Measurements from ENCODE around the gene MICAL3. TPM values are rescaled to one million over a fixed set of nuclear protein-coding genes. Genes with fewer than 3 reads are reported as not detected.
A peak's percentile ranks its signal among the peaks of the same experiment; 100 is the strongest.

The MICAL3 gene
- total and polyA plus RNA-seq, 4 donors = 4.4 to 30.7 (median 15.4) TPM

DNA sequence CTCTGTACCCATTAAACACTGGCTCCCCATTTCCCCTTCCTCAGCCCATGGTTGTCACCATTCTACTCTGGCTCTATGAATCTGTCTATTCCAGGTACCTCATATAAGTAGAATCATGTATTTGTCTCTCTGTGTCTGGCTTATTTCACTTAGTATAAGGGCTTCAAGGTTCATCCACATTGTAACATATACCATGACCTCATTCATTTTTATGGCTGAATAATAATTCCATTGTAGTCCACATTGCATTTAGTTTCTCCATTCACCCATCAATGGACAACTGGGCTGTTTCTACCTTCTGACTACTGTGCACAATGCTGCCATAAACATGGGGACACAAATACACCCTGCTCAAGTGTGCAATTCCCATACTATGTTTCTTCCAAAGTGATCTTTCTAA lies 97.3 kb downstream of the MICAL3 start:
- DNase-seq = no peak
- Histone ChIP-seq H3K4me1 (ENCODE audit: control insufficient read depth in 5 of 5, insufficient read depth in 5 of 5, low read length in 5 of 5) (peaks cover 19 to 47% (median 38%) of the 10 kb centered on the region in 5 donors), H3K4me3 (no peak overlapping the region), H3K27ac (ENCODE audit: low read depth in 1 of 2, low read length in 1 of 2) (no peak overlapping the region), H3K9me3 (ENCODE audit: control insufficient read depth in 4 of 4, insufficient read depth in 3 of 4, low read length in 3 of 4) (no peaks in the 10 kb centered on the region), H3K27me3 (ENCODE audit: control insufficient read depth in 3 of 3, insufficient read depth in 3 of 3, low read length in 2 of 3) (no peaks in the 10 kb centered on the region), H3K9ac (ENCODE audit: insufficient read depth in 1 of 2, low read length in 2 of 2) (no peak overlapping the region), H3K36me3 (ENCODE audit: control insufficient read depth in 4 of 4, insufficient read depth in 4 of 4, low read length in 4 of 4) (no peaks in the 10 kb centered on the region)
- TF ChIP-seq, protein P1, sequence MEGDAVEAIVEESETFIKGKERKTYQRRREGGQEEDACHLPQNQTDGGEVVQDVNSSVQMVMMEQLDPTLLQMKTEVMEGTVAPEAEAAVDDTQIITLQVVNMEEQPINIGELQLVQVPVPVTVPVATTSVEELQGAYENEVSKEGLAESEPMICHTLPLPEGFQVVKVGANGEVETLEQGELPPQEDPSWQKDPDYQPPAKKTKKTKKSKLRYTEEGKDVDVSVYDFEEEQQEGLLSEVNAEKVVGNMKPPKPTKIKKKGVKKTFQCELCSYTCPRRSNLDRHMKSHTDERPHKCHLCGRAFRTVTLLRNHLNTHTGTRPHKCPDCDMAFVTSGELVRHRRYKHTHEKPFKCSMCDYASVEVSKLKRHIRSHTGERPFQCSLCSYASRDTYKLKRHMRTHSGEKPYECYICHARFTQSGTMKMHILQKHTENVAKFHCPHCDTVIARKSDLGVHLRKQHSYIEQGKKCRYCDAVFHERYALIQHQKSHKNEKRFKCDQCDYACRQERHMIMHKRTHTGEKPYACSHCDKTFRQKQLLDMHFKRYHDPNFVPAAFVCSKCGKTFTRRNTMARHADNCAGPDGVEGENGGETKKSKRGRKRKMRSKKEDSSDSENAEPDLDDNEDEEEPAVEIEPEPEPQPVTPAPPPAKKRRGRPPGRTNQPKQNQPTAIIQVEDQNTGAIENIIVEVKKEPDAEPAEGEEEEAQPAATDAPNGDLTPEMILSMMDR (IDR thresholded peaks at IDR 0.05; ENCODE audit: control extremely low read depth, extremely low read depth) = no peak
- ATAC-seq (ENCODE audit: insufficient read depth, low FRiP score) = no peak

DNA sequence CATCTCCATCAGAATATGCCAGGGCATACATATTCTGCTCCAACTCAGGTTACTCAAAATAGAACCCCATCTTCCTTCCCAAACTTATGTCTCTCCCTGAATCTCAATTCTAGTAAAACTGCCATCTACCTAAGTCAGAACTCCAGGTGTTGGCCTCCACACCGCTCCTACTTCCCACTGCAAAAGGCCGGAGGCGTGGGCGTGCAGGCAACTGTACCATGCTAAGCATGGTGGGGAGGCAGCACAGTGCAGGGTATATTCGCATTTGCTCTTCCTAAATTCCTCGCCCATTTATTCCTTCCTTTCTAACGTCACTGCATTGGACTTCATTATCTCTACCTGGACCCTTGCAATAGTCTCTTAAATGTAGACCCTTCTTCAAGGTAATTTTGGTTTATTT lies 97.8 kb downstream of the MICAL3 start:
- 96 to 97% methylated on average over 7 of the region's 7 CpGs for WGBS, 2 donors
- no peaks in the 10 kb centered on the region for H3K27me3 ChIP-seq (ENCODE audit: control insufficient read depth in 3 of 3, insufficient read depth in 3 of 3, low read length in 2 of 3)
- H3K4me3 ChIP-seq = no peak overlapping the region
- H3K36me3 ChIP-seq (ENCODE audit: control insufficient read depth in 4 of 4, insufficient read depth in 4 of 4, low read length in 4 of 4) = no peaks in the 10 kb centered on the region
- DNase-seq = no peak
- peak overlapping the region in 1 of 2 donors; percentile 41 for H3K27ac ChIP-seq (ENCODE audit: low read depth in 1 of 2, low read length in 1 of 2)
- TF ChIP-seq, protein P1 (IDR thresholded peaks at IDR 0.05; ENCODE audit: control extremely low read depth, extremely low read depth) = no peak
- H3K4me1 ChIP-seq (ENCODE audit: control insufficient read depth in 5 of 5, insufficient read depth in 5 of 5, low read length in 5 of 5) = peaks cover 22 to 52% (median 41%) of the 10 kb centered on the region in 5 donors
- no peaks in the 10 kb centered on the region for H3K9me3 ChIP-seq (ENCODE audit: control insufficient read depth in 4 of 4, insufficient read depth in 3 of 4, low read length in 3 of 4)
- no peak for ATAC-seq (ENCODE audit: insufficient read depth, low FRiP score)
- H3K9ac ChIP-seq (ENCODE audit: insufficient read depth in 1 of 2, low read length in 2 of 2) = no peak overlapping the region

DNA sequence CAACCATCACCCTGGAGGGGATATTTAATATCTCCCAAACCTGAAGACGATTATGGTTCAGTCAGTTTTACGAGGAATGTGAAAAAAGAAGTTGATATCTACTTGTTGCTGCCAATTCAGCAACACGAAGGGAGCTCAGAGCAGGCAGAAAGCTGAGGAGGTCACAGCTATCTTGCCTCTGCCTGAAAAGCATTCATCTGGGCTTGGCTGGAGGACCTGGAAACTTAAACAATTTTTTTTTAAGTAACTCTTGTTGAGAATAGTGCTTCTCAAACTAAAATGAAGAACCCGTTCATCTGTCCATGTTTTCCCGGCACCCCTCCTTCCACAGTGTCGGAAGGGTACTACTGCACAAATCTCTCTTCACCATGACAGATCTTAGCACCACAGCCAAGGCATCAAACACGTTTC lies 98.9 kb downstream of the MICAL3 start:
- Histone ChIP-seq H3K4me3 (no peak overlapping the region), H3K9me3 (ENCODE audit: control insufficient read depth in 4 of 4, insufficient read depth in 3 of 4, low read length in 3 of 4) (no peaks in the 10 kb centered on the region), H3K27me3 (ENCODE audit: control insufficient read depth in 3 of 3, insufficient read depth in 3 of 3, low read length in 2 of 3) (no peaks in the 10 kb centered on the region), H3K4me1 (ENCODE audit: control insufficient read depth in 5 of 5, insufficient read depth in 5 of 5, low read length in 5 of 5) (peaks cover 13 to 63% (median 38%) of the 10 kb centered on the region in 5 donors), H3K27ac (ENCODE audit: low read depth in 1 of 2, low read length in 1 of 2) (peak overlapping the region in 1 of 2 donors; percentile 54), H3K36me3 (ENCODE audit: control insufficient read depth in 4 of 4, insufficient read depth in 4 of 4, low read length in 4 of 4) (no peaks in the 10 kb centered on the region), H3K9ac (ENCODE audit: insufficient read depth in 1 of 2, low read length in 2 of 2) (no peak overlapping the region)
- 72 to 84% methylated on average over 7 of the region's 7 CpGs for WGBS, 2 donors
- TF ChIP-seq, protein P1 (IDR thresholded peaks at IDR 0.05; ENCODE audit: control extremely low read depth, extremely low read depth) = no peak
- ATAC-seq (ENCODE audit: insufficient read depth, low FRiP score) (no peak), DNase-seq (peak; percentile 42 to 90 (median 74))

DNA sequence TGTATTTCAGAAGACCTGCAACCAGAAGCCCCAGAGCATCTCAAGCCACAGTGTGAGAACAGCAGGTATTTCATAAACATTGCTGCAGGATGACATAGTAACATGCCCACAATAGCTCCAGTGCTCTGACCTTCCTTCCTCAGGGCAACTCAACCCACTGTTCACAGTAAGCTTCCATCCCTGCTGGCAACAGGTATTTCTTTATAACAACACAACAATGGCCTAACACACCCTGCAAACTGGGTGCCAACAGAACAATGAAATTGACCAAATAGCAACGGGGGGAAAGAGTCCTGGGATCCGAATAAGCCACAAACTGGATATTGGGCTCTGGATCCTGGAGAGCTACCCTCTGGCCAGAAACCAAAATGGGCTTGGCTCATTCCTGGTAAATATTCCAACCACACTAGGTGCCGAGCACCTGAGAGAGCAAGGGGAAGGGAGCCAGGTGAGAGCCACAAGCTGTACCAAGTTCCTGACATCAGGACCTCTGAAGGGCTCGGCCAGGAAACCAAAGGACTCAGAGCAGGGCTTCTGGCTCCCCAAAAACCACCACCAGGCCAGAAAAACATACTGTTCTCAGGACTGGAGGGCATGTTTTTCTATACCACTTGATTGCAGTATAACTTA lies 99.5 kb downstream of the MICAL3 start:
- H3K27ac ChIP-seq (ENCODE audit: low read depth in 1 of 2, low read length in 1 of 2) = peak overlapping the region in 1 of 2 donors; percentile 54

More for the DNA sequence above, 99.5 kb downstream of the MICAL3 start:
- DNase-seq = no peak
- TF ChIP-seq, protein P1 (IDR thresholded peaks at IDR 0.05; ENCODE audit: control extremely low read depth, extremely low read depth) = no peak
- no peak overlapping the region for H3K4me3 ChIP-seq
- no peaks in the 10 kb centered on the region for H3K9me3 ChIP-seq (ENCODE audit: control insufficient read depth in 4 of 4, insufficient read depth in 3 of 4, low read length in 3 of 4)
- H3K36me3 ChIP-seq (ENCODE audit: control insufficient read depth in 4 of 4, insufficient read depth in 4 of 4, low read length in 4 of 4) = no peaks in the 10 kb centered on the region
- H3K9ac ChIP-seq (ENCODE audit: insufficient read depth in 1 of 2, low read length in 2 of 2) = no peak overlapping the region
- peaks cover 17 to 69% (median 40%) of the 10 kb centered on the region in 5 donors for H3K4me1 ChIP-seq (ENCODE audit: control insufficient read depth in 5 of 5, insufficient read depth in 5 of 5, low read length in 5 of 5)
- no peaks in the 10 kb centered on the region for H3K27me3 ChIP-seq (ENCODE audit: control insufficient read depth in 3 of 3, insufficient read depth in 3 of 3, low read length in 2 of 3)
- no peak for ATAC-seq (ENCODE audit: insufficient read depth, low FRiP score)
- 72 to 91% methylated on average over 4 of the region's 4 CpGs for WGBS, 2 donors
